H4 (cell line): ENCODE data around the gene RHOA. TPM values are rescaled to one million over a fixed set of nuclear protein-coding genes. Genes with fewer than 3 reads are reported as not detected.

Experiments
- DNase-seq: peaks from one replicate; pipeline ENCODE4 v3.0.0-alpha.2; 2015; ENCODE audit warnings: low spot score
- total RNA-seq: library from RNA; depleted of rRNA; stranded (reverse); fragments of >200 nt; shearing (Covaris generic); gene quantifications from 2 replicates; pipeline ENCODE4 v1.2.3, GENCODE V29; 2014; rRNA removed

The RHOA gene
- total RNA-seq, 1 experiment from 2014 or later = 305 TPM

- no peak for DNase-seq
These were observed 87.0 kb downstream of the RHOA start for GRCh38 chr3:49324768-49325167.

GRCh38 chr3:49316696-49317457, 94.9 kb downstream of the RHOA start:
- no peak for DNase-seq

GRCh38 chr3:49313896-49314688, 97.7 kb downstream of the RHOA start:
- DNase-seq = no peak

- DNase-seq = no peak
These were observed 100.5 kb downstream of the RHOA start for GRCh38 chr3:49311283-49311682.

GRCh38 chr3:49310677-49311076, 101.1 kb downstream of the RHOA start:
- no peak for DNase-seq

Other genes with a start within 250 kb of the RHOA start
- 24.1 and 25.4 TPM in 2 replicates for gene CCDC71, start 245.6 kb downstream of the RHOA start, total RNA-seq
- 2.0 and 2.5 TPM in 2 replicates for gene KLHDC8B, start 240.4 kb downstream of the RHOA start, total RNA-seq
- 0.16 and 0.97 TPM in 2 replicates for gene C3orf62, start 134.7 kb downstream of the RHOA start, total RNA-seq
- 2.7 and 6.5 TPM in 2 replicates for gene USP4, start 71.9 kb downstream of the RHOA start, total RNA-seq
- 187 and 194 TPM in 2 replicates for gene GPX1, start 53.6 kb downstream of the RHOA start, total RNA-seq
- gene TCTA, start 447 bp upstream of the RHOA start, total RNA-seq = 23.8 and 27.6 TPM in 2 replicates
- 1.2 TPM in 1 of 2 replicates, not detected in the other for gene AMT, start 10.5 kb upstream of the RHOA start, total RNA-seq
- 1.1 and 1.3 TPM in 2 replicates for gene NICN1, start 17.3 kb upstream of the RHOA start, total RNA-seq
- gene DAG1, start 58.3 kb upstream of the RHOA start, total RNA-seq = 30.8 and 32.4 TPM in 2 replicates
- gene BSN, start 142.5 kb upstream of the RHOA start, total RNA-seq = 0.04 and 0.16 TPM in 2 replicates